CD4-positive, alpha-beta memory T cell (primary cell): Measurements from ENCODE around the gene FKBP5. TPM values are rescaled to one million over a fixed set of nuclear protein-coding genes. Genes with fewer than 3 reads are reported as not detected.
A peak's percentile ranks its signal among the peaks of the same experiment; 100 is the strongest.

Experiments used
- CTCF ChIA-PET: fragments of 350-600 bp; sonication (Branson Sonifier 250); formaldehyde crosslinking; loops from one replicate; lab custom pipeline; 2021; ENCODE audit warnings: inconsistent platforms; ENCODE audit not compliant: partially characterized antibody; lab: Charles Lee
- POLR2A ChIA-PET: fragments of 350-600 bp; sonication (Branson Sonifier 250); formaldehyde crosslinking; loops from one replicate; lab custom pipeline; 2021; ENCODE audit not compliant: partially characterized antibody; lab: Charles Lee
- DNase-seq, 5 donors: peaks; one replicate each; pipeline versions ENCODE4 v3.0.0 to v3.0.0-alpha.2; 2020 to 2022; ENCODE audit warnings: mixed read lengths in 1 of 5
- H3K27ac ChIP-seq: one replicate; pipeline ENCODE4 v1.7.0; 2013; ENCODE audit warnings: low read depth, low read length
- H3K27me3 ChIP-seq: 2 replicates; pipeline ENCODE4 v1.7.0; 2013; ENCODE audit warnings: mild to moderate bottlenecking, low read length, moderate library complexity; ENCODE audit not compliant: insufficient read depth
- H3K36me3 ChIP-seq: 2 replicates; pipeline ENCODE4 v1.7.0; 2013; ENCODE audit warnings: mild to moderate bottlenecking, low read length, moderate library complexity; ENCODE audit not compliant: insufficient read depth
- H3K4me1 ChIP-seq: 2 replicates; pipeline ENCODE4 v1.7.0; 2013; ENCODE audit warnings: mild to moderate bottlenecking, low read length, moderate library complexity; ENCODE audit not compliant: insufficient read depth
- H3K4me3 ChIP-seq, 2 donors: one replicate each; pipeline ENCODE4 v1.7.0; 2013; ENCODE audit warnings: low read length in 2 of 2, mild to moderate bottlenecking in 1 of 2
- H3K9me3 ChIP-seq, 2 donors: one replicate each; pipeline ENCODE4 v1.7.0; 2013; ENCODE audit warnings: low read length in 2 of 2, control low read depth in 1 of 2; ENCODE audit not compliant: control insufficient read depth in 1 of 2
- H3K27ac Mint-ChIP-seq, 7 donors: one replicate each; pipeline ENCODE4 v1.8.0; 2020 to 2021; ENCODE audit warnings: mixed read lengths in 7 of 7, mild to moderate bottlenecking in 6 of 7, inconsistent platforms in 3 of 7, moderate library complexity in 3 of 7
- H3K27me3 Mint-ChIP-seq, 2 donors: one replicate each; pipeline ENCODE4 v1.8.0; 2020 to 2021; ENCODE audit warnings: mixed read lengths in 2 of 2
- H3K36me3 Mint-ChIP-seq, 2 donors: one replicate each; pipeline ENCODE4 v1.8.0; 2020 to 2021; ENCODE audit warnings: mixed read lengths in 2 of 2, inconsistent platforms in 1 of 2, mild to moderate bottlenecking in 1 of 2
- H3K4me1 Mint-ChIP-seq, 4 donors: one replicate each; pipeline ENCODE4 v1.8.0; 2020 to 2021; ENCODE audit warnings: mixed read lengths in 4 of 4, mild to moderate bottlenecking in 1 of 4
- H3K4me3 Mint-ChIP-seq, 8 donors: one replicate each; pipeline ENCODE4 v1.8.0; 2020 to 2021; ENCODE audit warnings: mixed read lengths in 8 of 8, mild to moderate bottlenecking in 7 of 8, moderate library complexity in 6 of 8, inconsistent platforms in 3 of 8
- H3K9me3 Mint-ChIP-seq, 8 donors: one replicate each; pipeline ENCODE4 v1.8.0; 2020 to 2021; ENCODE audit warnings: mixed read lengths in 8 of 8, mild to moderate bottlenecking in 5 of 8, inconsistent platforms in 3 of 8, moderate library complexity in 1 of 8
- intact Hi-C: fragments of 100-400 bp; cut with micrococcal nuclease; formaldehyde crosslinking; loops from one replicate; pipeline ENCODE4 v1.15.1; 2023
- polyA plus RNA-seq, 2 donors: library from polyadenylated mRNA; unstranded; fragments of 300-500 nt; fragmentation: Illumina TruSeq; gene quantifications; one replicate each; pipeline ENCODE4 v1.2.3, GENCODE V29; 2021
- total RNA-seq, 2 experiments: library from RNA; stranded (reverse); gene quantifications; one replicate each; pipeline ENCODE4 v1.2.3, GENCODE V29; 2021

FKBP5 gene
- total and polyA plus RNA-seq, 4 experiments from 2014 or later = 72.9 to 233 (median 84.2) TPM

DNA sequence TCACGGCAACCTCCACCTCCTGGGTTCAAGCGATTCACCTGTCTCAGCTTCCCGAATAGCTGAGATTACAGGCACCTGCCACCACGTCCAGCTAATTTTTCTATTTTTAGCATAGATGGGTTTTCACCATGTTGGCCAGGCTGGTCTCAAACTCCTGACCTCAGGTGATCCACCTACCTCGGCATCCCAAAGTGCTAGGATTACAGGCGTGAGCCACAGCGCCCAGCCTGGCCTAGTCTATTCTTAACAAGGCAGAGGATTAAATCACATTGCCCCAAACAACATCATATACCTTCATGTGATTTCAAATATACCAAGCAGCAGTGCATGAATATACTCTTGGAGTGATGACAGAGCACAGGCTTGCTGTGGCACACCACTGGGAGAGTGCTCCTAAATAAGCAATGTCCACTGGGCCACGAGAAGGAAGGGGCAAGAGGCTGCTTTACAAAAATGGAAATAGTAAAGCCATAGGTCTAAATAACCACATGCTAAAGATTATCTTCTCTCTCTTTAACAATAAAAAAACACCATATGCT, 99.4 kb downstream of the FKBP5 start:
- POLR2A ChIA-PET = interaction anchor here (0.9 to 12.1 kb wide), 5 partner anchors 17 to 144 kb away, joined by 3 to 268 read pairs (median 4); no protein-coding TSS in a partner anchor

GRCh38 chr6:35587167-35587566, 101.5 kb downstream of the FKBP5 start:
- Mint-ChIP-seq H3K9me3 (no peaks in the 10 kb centered on the region), H3K4me3 (peak overlapping the region in 3 of 8 donors; percentile 36 to 69 (median 39)), H3K36me3 (peaks cover 48 to 72% of the 10 kb centered on the region in 2 donors), H3K27me3 (no peaks in the 10 kb centered on the region), H3K4me1 (peaks cover 59 to 80% (median 68%) of the 10 kb centered on the region in 4 donors), H3K27ac (peak overlapping the region; percentile 54 to 97 (median 78))
- no peak overlapping the region for H3K4me3 ChIP-seq
- no peaks in the 10 kb centered on the region for H3K9me3 ChIP-seq
- ChIA-PET POLR2A (interaction anchor here (0.7 to 12.1 kb wide), 6 partner anchors 8 to 145 kb away, joined by 3 to 268 read pairs (median 4); no protein-coding TSS in a partner anchor), CTCF (interaction anchor here (2.5 to 19.5 kb wide), 4 partner anchors 16 to 150 kb away, joined by 9 to 490 read pairs (median 62); partner anchors contain the start of gene ARMC12)
- H3K36me3 ChIP-seq = peaks cover 34% of the 10 kb centered on the region
- no peaks in the 10 kb centered on the region for H3K27me3 ChIP-seq
- intact Hi-C loops = no loop called here
- no peak overlapping the region for H3K27ac ChIP-seq
- H3K4me1 ChIP-seq = peaks cover 75% of the 10 kb centered on the region
- DNase-seq = no peak

More for the DNA sequence above, 99.4 kb downstream of the FKBP5 start:
- Histone ChIP-seq H3K36me3 (peaks cover 27% of the 10 kb centered on the region), H3K9me3 (no peaks in the 10 kb centered on the region), H3K4me1 (peaks cover 85% of the 10 kb centered on the region), H3K4me3 (no peak overlapping the region), H3K27me3 (no peaks in the 10 kb centered on the region), H3K27ac (no peak overlapping the region)
- CTCF ChIA-PET = interaction anchor here (1.0 to 19.5 kb wide), 5 partner anchors 12 to 148 kb away, joined by 3 to 490 read pairs (median 42); partner anchors contain the start of gene ARMC12
- H3K9me3 Mint-ChIP-seq = no peaks in the 10 kb centered on the region
- no peaks in the 10 kb centered on the region for H3K27me3 Mint-ChIP-seq
- DNase-seq = no peak
- H3K27ac Mint-ChIP-seq = peak overlapping the region; percentile 25 to 92 (median 82)
- no peak overlapping the region for H3K4me3 Mint-ChIP-seq
- peaks cover 64 to 90% (median 75%) of the 10 kb centered on the region in 4 donors for H3K4me1 Mint-ChIP-seq
- intact Hi-C loops = no loop called here
- H3K36me3 Mint-ChIP-seq = peaks cover 54 to 75% of the 10 kb centered on the region in 2 donors

DNA sequence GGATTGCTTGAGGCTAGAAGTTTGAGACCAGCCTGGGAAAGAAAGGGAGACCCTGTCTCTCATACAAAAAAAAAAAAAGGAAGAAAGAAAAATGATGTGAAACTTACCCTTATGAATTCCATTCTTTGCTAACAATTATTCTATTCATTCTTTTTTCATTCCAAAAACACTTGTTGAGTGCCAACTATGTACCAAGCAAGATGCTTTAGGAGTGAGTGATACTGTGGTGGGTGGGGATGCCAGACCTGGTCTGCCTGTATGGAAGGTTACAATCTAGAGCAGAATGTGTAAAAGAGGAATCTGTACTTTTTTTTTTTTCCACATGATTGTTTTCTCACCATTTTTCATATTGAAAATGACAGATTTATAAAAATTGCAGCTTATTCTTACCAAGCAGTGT, 102.2 kb downstream of the FKBP5 start:
- Mint-ChIP-seq H3K4me1 (peaks cover 60 to 79% (median 66%) of the 10 kb centered on the region in 4 donors), H3K27me3 (no peaks in the 10 kb centered on the region), H3K36me3 (peaks cover 45 to 72% of the 10 kb centered on the region in 2 donors), H3K9me3 (no peaks in the 10 kb centered on the region), H3K27ac (peak overlapping the region; percentile 57 to 97 (median 92)), H3K4me3 (peak overlapping the region in 6 of 8 donors; percentile 22 to 69 (median 48))
- intact Hi-C loops = no loop called here
- ChIA-PET POLR2A (interaction anchor here (0.9 to 12.1 kb wide), 4 partner anchors 9 to 37 kb away, joined by 4 to 268 read pairs (median 8); no protein-coding TSS in a partner anchor), CTCF (interaction anchor here (2.5 to 19.5 kb wide), 4 partner anchors 16 to 151 kb away, joined by 9 to 490 read pairs (median 62); partner anchors contain the start of gene ARMC12)
- no peaks in the 10 kb centered on the region for H3K27me3 ChIP-seq
- no peak for DNase-seq
- H3K4me3 ChIP-seq = no peak overlapping the region
- no peaks in the 10 kb centered on the region for H3K9me3 ChIP-seq
- H3K27ac ChIP-seq = no peak overlapping the region
- H3K4me1 ChIP-seq = peaks cover 69% of the 10 kb centered on the region
- peaks cover 40% of the 10 kb centered on the region for H3K36me3 ChIP-seq

- CTCF ChIA-PET = interaction anchor here (1.1 to 19.5 kb wide), 10 partner anchors 9 to 153 kb away, joined by 3 to 490 read pairs (median 10); partner anchors contain the start of gene ARMC12
- Mint-ChIP-seq H3K27ac (peak overlapping the region; percentile 57 to 97 (median 92)), H3K36me3 (peaks cover 42 to 71% of the 10 kb centered on the region in 2 donors), H3K27me3 (no peaks in the 10 kb centered on the region), H3K4me1 (peaks cover 54 to 72% (median 60%) of the 10 kb centered on the region in 4 donors), H3K4me3 (peak overlapping the region in 5 of 8 donors; percentile 13 to 69 (median 47)), H3K9me3 (no peaks in the 10 kb centered on the region)
- Histone ChIP-seq H3K4me1 (peaks cover 60% of the 10 kb centered on the region), H3K9me3 (no peaks in the 10 kb centered on the region), H3K27ac (no peak overlapping the region), H3K36me3 (peaks cover 40% of the 10 kb centered on the region), H3K4me3 (no peak overlapping the region), H3K27me3 (no peaks in the 10 kb centered on the region)
- POLR2A ChIA-PET = interaction anchor here (0.6 to 5.1 kb wide), 8 partner anchors 11 to 151 kb away, joined by 3 to 57 read pairs (median 4); partner anchors contain the start of gene ARMC12
- DNase-seq = no peak
- intact Hi-C loops = loop anchor here (2.0 kb wide), 1 partner anchor 103 kb away; the partner anchor contains the start of gene FKBP5
Measured at GRCh38 chr6:35585658-35586057, 103.1 kb downstream of the FKBP5 start.

GRCh38 chr6:35583893-35584688, 104.6 kb downstream of the FKBP5 start:
- Mint-ChIP-seq H3K27ac (peak overlapping the region; percentile 39 to 89 (median 83)), H3K4me3 (peak overlapping the region in 5 of 8 donors; percentile 17 to 63 (median 46)), H3K9me3 (no peaks in the 10 kb centered on the region), H3K27me3 (no peaks in the 10 kb centered on the region), H3K4me1 (peaks cover 47 to 59% (median 50%) of the 10 kb centered on the region in 4 donors), H3K36me3 (peaks cover 34 to 66% of the 10 kb centered on the region in 2 donors)
- ChIA-PET POLR2A (interaction anchor here (0.6 to 5.1 kb wide), 11 partner anchors 10 to 152 kb away, joined by 3 to 57 read pairs (median 5); partner anchors contain the start of gene ARMC12), CTCF (interaction anchor here (0.8 to 19.5 kb wide), 19 partner anchors 7 to 154 kb away, joined by 3 to 490 read pairs (median 7); partner anchors contain the start of gene ARMC12)
- peaks cover 45% of the 10 kb centered on the region for H3K4me1 ChIP-seq
- peak; percentile 73 to 78 (median 76) for DNase-seq
- no peaks in the 10 kb centered on the region for H3K27me3 ChIP-seq
- no peaks in the 10 kb centered on the region for H3K9me3 ChIP-seq
- H3K36me3 ChIP-seq = peaks cover 33% of the 10 kb centered on the region
- H3K4me3 ChIP-seq = no peak overlapping the region
- peak overlapping the region; percentile 12 for H3K27ac ChIP-seq
- intact Hi-C loops = loop anchor here (1.0 to 2.0 kb wide), 6 partner anchors 10 to 152 kb away; partner anchors contain the start of gene FKBP5

DNA sequence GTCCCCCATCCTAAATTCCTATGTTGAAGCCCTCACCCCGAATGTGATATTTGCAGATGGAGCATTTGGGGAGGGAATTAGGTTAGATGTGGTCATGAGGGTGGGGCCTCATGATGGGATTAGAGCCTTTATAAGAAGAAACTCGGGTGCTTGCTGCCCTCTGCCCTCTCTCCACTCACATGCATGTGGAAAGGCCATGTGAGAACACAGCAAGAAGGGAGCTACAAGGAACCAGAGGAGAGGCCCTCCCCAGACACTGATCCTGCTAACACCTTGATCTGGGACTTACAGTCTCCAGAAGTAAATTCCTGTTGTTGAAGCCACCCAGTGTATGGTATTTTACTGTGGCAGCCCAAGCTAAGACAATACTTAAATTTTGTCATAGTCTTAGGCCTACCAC, 106.4 kb downstream of the FKBP5 start:
- Mint-ChIP-seq H3K36me3 (peaks cover 40 to 62% of the 10 kb centered on the region in 2 donors), H3K4me3 (no peak overlapping the region), H3K27ac (peak overlapping the region in 3 of 7 donors; percentile 8 to 77 (median 55)), H3K4me1 (peaks cover 42 to 49% (median 45%) of the 10 kb centered on the region in 4 donors), H3K27me3 (no peaks in the 10 kb centered on the region), H3K9me3 (no peaks in the 10 kb centered on the region)
- intact Hi-C loops = no loop called here
- no peaks in the 10 kb centered on the region for H3K27me3 ChIP-seq
- peaks cover 35% of the 10 kb centered on the region for H3K36me3 ChIP-seq
- no peak for DNase-seq
- CTCF ChIA-PET = interaction anchor here (1.1 to 19.5 kb wide), 7 partner anchors 9 to 156 kb away, joined by 3 to 490 read pairs (median 10); partner anchors contain the start of gene ARMC12
- H3K9me3 ChIP-seq = no peaks in the 10 kb centered on the region
- H3K4me1 ChIP-seq = peaks cover 40% of the 10 kb centered on the region
- H3K4me3 ChIP-seq = no peak overlapping the region
- POLR2A ChIA-PET = interaction anchor here (1.2 to 5.1 kb wide), 3 partner anchors 20 to 149 kb away, joined by 4 to 57 read pairs (median 5); no protein-coding TSS in a partner anchor
- no peak overlapping the region for H3K27ac ChIP-seq
